Astrocyte of the spinal cord (primary cell): ENCODE data around the gene MIER1.
"Not testable (repeated sequence)": the region's sequence is repeated elsewhere in the genome, so short reads cannot be mapped to it uniquely, and the experiment has no call there.

Experiments
- DNase-seq: peaks from one replicate; pipeline ENCODE4 v3.0.0; 2011; ENCODE audit warnings: low read depth, low spot score
- H3K4me3 ChIP-seq: 2 replicates; pipeline ENCODE4 v1.5.1; 2011; ENCODE audit warnings: low read depth, mild to moderate bottlenecking, low read length, moderate library complexity
- in situ Hi-C: cut with HindIII; loops from 2 replicates; pipeline ENCODE4 v1.10.0; 2017; ENCODE audit warnings: low sequenced_read_pairs
- TF ChIP-seq, protein P1 (sequence below): IDR thresholded peaks from 2 replicates; pipeline ENCODE4 v1.5.1; 2012; ENCODE audit warnings: low read depth, mild to moderate bottlenecking, low read length, inconsistent platforms

The MIER1 gene

DNA sequence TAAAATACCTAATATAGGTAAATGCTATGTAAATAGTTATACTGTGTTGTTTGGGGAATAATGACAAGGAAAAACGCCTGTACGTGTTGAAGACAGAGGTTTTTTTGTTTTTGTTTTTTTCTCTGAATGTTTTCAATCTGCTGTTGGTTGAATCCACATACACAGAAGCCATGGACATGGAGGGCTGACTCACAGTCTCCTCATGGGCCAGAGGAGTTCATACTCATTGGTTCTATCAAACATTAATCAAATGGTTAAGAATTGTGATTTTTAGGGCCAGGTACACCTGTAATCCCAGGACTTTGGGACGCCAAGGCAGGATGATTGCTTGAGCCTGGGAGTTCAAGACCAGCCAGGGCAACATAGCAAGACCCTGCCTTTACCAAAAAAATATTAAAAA is 20.5 kb downstream of the MIER1 start:
- H3K4me3 ChIP-seq = no peak overlapping the region
- TF ChIP-seq, protein P1, sequence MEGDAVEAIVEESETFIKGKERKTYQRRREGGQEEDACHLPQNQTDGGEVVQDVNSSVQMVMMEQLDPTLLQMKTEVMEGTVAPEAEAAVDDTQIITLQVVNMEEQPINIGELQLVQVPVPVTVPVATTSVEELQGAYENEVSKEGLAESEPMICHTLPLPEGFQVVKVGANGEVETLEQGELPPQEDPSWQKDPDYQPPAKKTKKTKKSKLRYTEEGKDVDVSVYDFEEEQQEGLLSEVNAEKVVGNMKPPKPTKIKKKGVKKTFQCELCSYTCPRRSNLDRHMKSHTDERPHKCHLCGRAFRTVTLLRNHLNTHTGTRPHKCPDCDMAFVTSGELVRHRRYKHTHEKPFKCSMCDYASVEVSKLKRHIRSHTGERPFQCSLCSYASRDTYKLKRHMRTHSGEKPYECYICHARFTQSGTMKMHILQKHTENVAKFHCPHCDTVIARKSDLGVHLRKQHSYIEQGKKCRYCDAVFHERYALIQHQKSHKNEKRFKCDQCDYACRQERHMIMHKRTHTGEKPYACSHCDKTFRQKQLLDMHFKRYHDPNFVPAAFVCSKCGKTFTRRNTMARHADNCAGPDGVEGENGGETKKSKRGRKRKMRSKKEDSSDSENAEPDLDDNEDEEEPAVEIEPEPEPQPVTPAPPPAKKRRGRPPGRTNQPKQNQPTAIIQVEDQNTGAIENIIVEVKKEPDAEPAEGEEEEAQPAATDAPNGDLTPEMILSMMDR = no peak
- DNase-seq = no peak
- in situ Hi-C loops = no loop called here

GRCh38 chr1:66947267-66947666 is 22.5 kb downstream of the MIER1 start:
- DNase-seq = no peak
- TF ChIP-seq, protein P1 = no peak
- in situ Hi-C loops = no loop called here
- no peak overlapping the region for H3K4me3 ChIP-seq

- DNase-seq = peak; percentile 77
- in situ Hi-C loops = no loop called here
- TF ChIP-seq, protein P1 = no peak
- no peak overlapping the region for H3K4me3 ChIP-seq
Observed at GRCh38 chr1:66951513-66951912, 26.7 kb downstream of the MIER1 start.

DNA sequence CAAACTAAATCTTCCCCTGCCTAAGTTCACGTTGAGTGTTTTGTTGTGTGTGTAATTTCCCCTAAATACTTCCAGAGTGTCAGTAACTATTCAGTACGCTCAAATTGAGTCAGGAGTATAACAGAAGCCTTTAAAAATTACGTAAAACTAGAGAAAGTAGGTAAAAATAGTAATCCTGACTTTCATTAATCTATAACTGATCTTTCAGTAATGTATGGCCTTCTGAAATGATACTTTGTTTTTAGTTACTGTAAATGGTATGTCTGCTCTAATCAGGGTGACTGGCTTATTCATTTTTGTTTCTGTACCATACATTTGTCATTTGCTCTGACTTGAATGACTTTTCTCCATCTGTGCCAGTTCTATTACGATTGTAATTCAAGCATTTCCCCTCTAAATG is 29.4 kb downstream of the MIER1 start:
- TF ChIP-seq, protein P1 = no peak
- no peak for DNase-seq
- in situ Hi-C loops = no loop called here
- H3K4me3 ChIP-seq = no peak overlapping the region

- DNase-seq = no peak
- TF ChIP-seq, protein P1 = no peak
- in situ Hi-C loops = no loop called here
- no peak overlapping the region for H3K4me3 ChIP-seq
Observed at GRCh38 chr1:66957938-66958337, 33.1 kb downstream of the MIER1 start.

- H3K4me3 ChIP-seq, in situ Hi-C loops, DNase-seq: not testable (repeated sequence)
Observed at GRCh38 chr1:66966188-66966873, 41.5 kb downstream of the MIER1 start.

DNA sequence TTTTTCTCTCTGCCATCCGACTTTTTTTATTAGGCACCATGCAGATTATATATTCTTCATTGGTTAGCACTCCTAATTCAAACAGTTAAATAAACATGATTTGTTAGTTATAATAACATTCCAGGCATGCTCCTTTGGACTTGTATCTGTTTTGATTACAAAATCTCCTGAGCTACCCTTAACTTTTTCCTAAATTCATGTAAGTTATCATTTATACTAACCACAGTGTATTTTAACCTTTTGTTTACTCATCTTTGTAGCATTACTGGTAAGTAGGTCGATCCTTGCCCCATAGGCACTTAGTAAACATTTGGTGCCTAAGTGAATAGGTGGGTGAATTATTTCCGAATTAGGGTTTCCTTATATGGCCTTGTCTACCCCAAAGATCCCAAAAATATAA is 43.8 kb downstream of the MIER1 start:
- H3K4me3 ChIP-seq = no peak overlapping the region
- DNase-seq = no peak
- TF ChIP-seq, protein P1 = no peak
- in situ Hi-C loops = no loop called here
